ENCODE data around the gene AP1G1. TPM values are rescaled to one million over a fixed set of nuclear protein-coding genes. Genes with fewer than 3 reads are reported as not detected.
A peak's percentile ranks its signal among the peaks of the same experiment; 100 is the strongest.
"Not testable (repeated sequence)": the region's sequence is repeated elsewhere in the genome, so short reads cannot be mapped to it uniquely, and the experiment has no call there.

AP1G1 gene
- total and polyA plus RNA-seq, 4 donors: 73.1 to 104 (median 80.0) TPM

- Histone ChIP-seq H3K27ac (ENCODE audit: low read depth, low read length) (no peak overlapping the region), H3K27me3 (ENCODE audit: control insufficient read depth, insufficient read depth, low read length) (no peaks in the 10 kb centered on the region), H3K4me1 (ENCODE audit: control insufficient read depth, insufficient read depth, low read length) (no peaks in the 10 kb centered on the region), H3K9me3 (ENCODE audit: control insufficient read depth, insufficient read depth, low read length) (no peaks in the 10 kb centered on the region), H3K4me3 (ENCODE audit: low read depth, low read length) (no peak overlapping the region), H3K36me3 (ENCODE audit: control insufficient read depth, insufficient read depth, low read length) (peaks cover 14% of the 10 kb centered on the region)
- 98% methylated on average over 3 of the region's 5 CpGs for WGBS (ENCODE audit: insufficient coverage)
- no peak for DNase-seq (ENCODE audit: low read depth in 4 of 6, low spot score in 6 of 6)
These were observed 115.5 kb downstream of the AP1G1 start for GRCh38 chr16:71693164-71693563.

GRCh38 chr16:71689901-71690300, 118.7 kb downstream of the AP1G1 start:
- Histone ChIP-seq H3K9me3 (ENCODE audit: control insufficient read depth, insufficient read depth, low read length) (no peaks in the 10 kb centered on the region), H3K27ac (ENCODE audit: low read depth, low read length) (no peak overlapping the region), H3K27me3 (ENCODE audit: control insufficient read depth, insufficient read depth, low read length) (no peaks in the 10 kb centered on the region), H3K4me3 (ENCODE audit: low read depth, low read length) (no peak overlapping the region), H3K36me3 (ENCODE audit: control insufficient read depth, insufficient read depth, low read length) (peaks cover 21% of the 10 kb centered on the region), H3K4me1 (ENCODE audit: control insufficient read depth, insufficient read depth, low read length) (no peaks in the 10 kb centered on the region)
- DNase-seq (ENCODE audit: low read depth in 4 of 6, low spot score in 6 of 6): peak in 1 of 6 donors; percentile 61
- WGBS (ENCODE audit: insufficient coverage): no CpG with 5 or more reads among the region's 1 CpG

GRCh38 chr16:71687861-71688260, 120.8 kb downstream of the AP1G1 start:
- H3K27me3 ChIP-seq (ENCODE audit: control insufficient read depth, insufficient read depth, low read length): no peaks in the 10 kb centered on the region
- H3K36me3 ChIP-seq (ENCODE audit: control insufficient read depth, insufficient read depth, low read length): peaks cover 34% of the 10 kb centered on the region
- 78% methylated on average over 2 of the region's 3 CpGs for WGBS (ENCODE audit: insufficient coverage)
- H3K27ac ChIP-seq (ENCODE audit: low read depth, low read length): no peak overlapping the region
- DNase-seq (ENCODE audit: low read depth in 4 of 6, low spot score in 6 of 6): no peak
- no peaks in the 10 kb centered on the region for H3K9me3 ChIP-seq (ENCODE audit: control insufficient read depth, insufficient read depth, low read length)
- no peak overlapping the region for H3K4me3 ChIP-seq (ENCODE audit: low read depth, low read length)
- H3K4me1 ChIP-seq (ENCODE audit: control insufficient read depth, insufficient read depth, low read length): no peaks in the 10 kb centered on the region

- H3K27me3 ChIP-seq (ENCODE audit: control insufficient read depth, insufficient read depth, low read length); DNase-seq (ENCODE audit: low read depth in 4 of 6, low spot score in 6 of 6); H3K9me3 ChIP-seq (ENCODE audit: control insufficient read depth, insufficient read depth, low read length); H3K4me1 ChIP-seq (ENCODE audit: control insufficient read depth, insufficient read depth, low read length); H3K4me3 ChIP-seq (ENCODE audit: low read depth, low read length); H3K27ac ChIP-seq (ENCODE audit: low read depth, low read length): not testable (repeated sequence)
- 97% methylated on average over 9 of the region's 12 CpGs for WGBS (ENCODE audit: insufficient coverage)
- H3K36me3 ChIP-seq (ENCODE audit: control insufficient read depth, insufficient read depth, low read length): peaks cover 35% of the 10 kb centered on the region
These were observed 124.4 kb downstream of the AP1G1 start for GRCh38 chr16:71684280-71684679.

- peaks cover 31% of the 10 kb centered on the region for H3K36me3 ChIP-seq (ENCODE audit: control insufficient read depth, insufficient read depth, low read length)
- H3K9me3 ChIP-seq (ENCODE audit: control insufficient read depth, insufficient read depth, low read length): no peaks in the 10 kb centered on the region
- H3K27ac ChIP-seq (ENCODE audit: low read depth, low read length): no peak overlapping the region
- WGBS (ENCODE audit: insufficient coverage): no CpG with 5 or more reads among the region's 2 CpGs
- H3K4me3 ChIP-seq (ENCODE audit: low read depth, low read length): no peak overlapping the region
- no peaks in the 10 kb centered on the region for H3K4me1 ChIP-seq (ENCODE audit: control insufficient read depth, insufficient read depth, low read length)
- DNase-seq (ENCODE audit: low read depth in 4 of 6, low spot score in 6 of 6): no peak
- no peaks in the 10 kb centered on the region for H3K27me3 ChIP-seq (ENCODE audit: control insufficient read depth, insufficient read depth, low read length)
These were observed 127.3 kb downstream of the AP1G1 start for GRCh38 chr16:71681360-71681759.

Small RNA genes within 50 kb of the gene (small RNA-seq; reads per million reads assigned to genes)
- gene AC010653.3 (ENCODE audit: low replicate concordance): not detected
- gene SNORA70D (ENCODE audit: low replicate concordance): not detected
- gene SNORD71 (ENCODE audit: low replicate concordance): 2,660 reads per million, percentile 100 among the genes with 10 or more reads in this experiment

Other genes starting within 250 kb of the AP1G1 start
- under 1 TPM; 0.10 to 0.22 TPM for gene TAT, start 231.7 kb downstream of the AP1G1 start, total RNA-seq
- under 1 TPM; 0.10 to 0.26 TPM for gene TAT, start 231.7 kb downstream of the AP1G1 start, polyA plus RNA-seq (ENCODE audit: insufficient read length in 2 of 2)
- 1 to 10 TPM; 1.6 to 9.8 TPM for gene MARVELD3, start 182.7 kb downstream of the AP1G1 start, total RNA-seq
- gene MARVELD3, start 182.7 kb downstream of the AP1G1 start, polyA plus RNA-seq (ENCODE audit: insufficient read length in 2 of 2): 1 to 10 TPM; 1.0 to 3.9 TPM
- 10 to 100 TPM; 12.7 to 24.1 TPM for gene PHLPP2, start 84.1 kb downstream of the AP1G1 start, total RNA-seq
- gene PHLPP2, start 84.1 kb downstream of the AP1G1 start, polyA plus RNA-seq (ENCODE audit: insufficient read length in 2 of 2): 10 to 100 TPM; 14.2 to 14.8 TPM
- gene ATXN1L, start 37.1 kb upstream of the AP1G1 start, total RNA-seq: 10 to 100 TPM; 13.8 to 18.1 TPM
- 10 to 100 TPM; 16.7 to 18.9 TPM for gene ATXN1L, start 37.1 kb upstream of the AP1G1 start, polyA plus RNA-seq (ENCODE audit: insufficient read length in 2 of 2)
- 10 to 100 TPM; 14.4 to 21.5 TPM for gene ZNF821, start 75.3 kb upstream of the AP1G1 start, total RNA-seq
- 10 to 100 TPM; 39.9 to 47.9 TPM for gene ZNF821, start 75.3 kb upstream of the AP1G1 start, polyA plus RNA-seq (ENCODE audit: insufficient read length in 2 of 2)
- gene IST1, start 86.7 kb upstream of the AP1G1 start, total RNA-seq: 100 to 1,000 TPM; 159 to 194 TPM
- 100 to 1,000 TPM; 190 to 243 TPM for gene IST1, start 86.7 kb upstream of the AP1G1 start, polyA plus RNA-seq (ENCODE audit: insufficient read length in 2 of 2)
- gene PKD1L3, start 191.6 kb upstream of the AP1G1 start, total RNA-seq: under 1 TPM; 0.17 to 0.20 TPM
- gene PKD1L3, start 191.6 kb upstream of the AP1G1 start, polyA plus RNA-seq (ENCODE audit: insufficient read length in 2 of 2): under 1 TPM in 1 of 2 donors, not detected in 1; 0.11 TPM
- 1 to 10 TPM; 3.6 to 7.7 TPM for gene DHODH, start 199.9 kb upstream of the AP1G1 start, total RNA-seq
- gene DHODH, start 199.9 kb upstream of the AP1G1 start, polyA plus RNA-seq (ENCODE audit: insufficient read length in 2 of 2): 10 to 100 TPM in 1 of 2 donors, 1 to 10 TPM in 1; 8.8 to 13.7 TPM
- 10 to 100 TPM in 1 of 2 donors, under 1 TPM in 1; 0.77 to 10.4 TPM for gene HP, start 245.7 kb upstream of the AP1G1 start, total RNA-seq
- gene HP, start 245.7 kb upstream of the AP1G1 start, polyA plus RNA-seq (ENCODE audit: insufficient read length in 2 of 2): 1 to 10 TPM; 1.0 to 1.7 TPM

All from spinal cord (tissue), 10 donors.